Right lobe of liver (tissue), 6 donors: ENCODE data around the gene MMP25. TPM values are rescaled to one million over a fixed set of nuclear protein-coding genes. Genes with fewer than 3 reads are reported as not detected.

ENCODE experiments used
- ATAC-seq, 4 donors: fragments of 200-7000 bp; cut with Tn5 transposase; one replicate each; pipeline ENCODE4 v1.9.1; 2020; ENCODE audit warnings: mild to moderate bottlenecking in 4 of 4, moderate library complexity in 4 of 4
- DNase-seq, 3 donors: peaks; one replicate each; pipeline ENCODE4 v3.0.0-alpha.2; 2020
- H3K27ac ChIP-seq, 3 donors: fragments of 200-600 bp; one replicate each; pipeline ENCODE4 v1.8.0; 2022
- H3K27me3 ChIP-seq, 2 donors: fragments of 200-600 bp; one replicate each; pipeline ENCODE4 v1.8.0; 2022
- H3K36me3 ChIP-seq, 4 donors: fragments of 200-600 bp; sonication (generic) in 1 of 4; one replicate each; pipeline versions ENCODE4 v1.5.1 to v1.8.0; 2017 to 2022; ENCODE audit warnings: control low read depth in 1 of 4
- H3K4me1 ChIP-seq, 4 donors: fragments of 200-600 bp; sonication (generic) in 1 of 4; one replicate each; pipeline versions ENCODE4 v1.5.1 to v1.8.0; 2017 to 2022; ENCODE audit warnings: control low read depth in 1 of 4
- H3K4me3 ChIP-seq, 3 donors: fragments of 200-600 bp; one replicate each; pipeline ENCODE4 v1.8.0; 2022
- H3K9me3 ChIP-seq, 4 donors: fragments of 200-600 bp; sonication (generic) in 1 of 4; one replicate each; pipeline versions ENCODE4 v1.5.1 to v1.8.0; 2017 to 2022; ENCODE audit warnings: control low read depth in 1 of 4
- CTCF ChIP-seq, 4 donors: fragments of 200-600 bp in 3 of 4; fragments of 450-650 bp in 1 of 4; IDR thresholded peaks; one replicate each; pipeline versions ENCODE4 v1.5.1 to v1.8.0; 2016 to 2022; ENCODE audit warnings: antibody characterized with exemption in 4 of 4, mild to moderate bottlenecking in 2 of 4
- POLR2A ChIP-seq: fragments of 450-650 bp; IDR thresholded peaks from one replicate; pipeline ENCODE4 v1.6.1; 2017; ENCODE audit warnings: antibody characterized with exemption, mild to moderate bottlenecking
- WGBS: methylation state at CpG from one replicate; pipeline ENCODE4 v1.1.6; 2018; ENCODE audit warnings: low coverage, low lambda C conversion rate; ENCODE audit not compliant: insufficient coverage; ENCODE audit errors: missing lambda C conversion rate; 5-methylcytosine and 5-hydroxymethylcytosine counted together
- intact Hi-C, 2 donors: fragments of 100-400 bp; cut with DNase I; formaldehyde crosslinking; loops; one replicate each; pipeline versions ENCODE4 v1.11.2 to v1.14.1; 2022
- total RNA-seq, 6 experiments: library from RNA; depleted of rRNA in 2 of 6; stranded (reverse); fragments of >200 nt in 2 of 6; fragmentation: NEBNext Ultra II Directional in 3 of 6; extraction: Animal tissue kit (Norgen Biotek cat#: 25700) in 3 of 6; gene quantifications; one replicate each; pipeline versions ENCODE4 v1.1.0 to v1.2.4, GENCODE V29; 2016 to 2023
- donor health status: DM: no; HTN: yes; CAD: no.
- donor health status: DM: no; HTN: no; CAD: no.
- donor health status: DM: no; HTN: no; CAD: no.
- donor health status: DM: no; HTN: yes; CAD: no.
- donor health status: DM: no; HTN: yes; CAD: no.

MMP25 gene
- total RNA-seq, 6 experiments from 2014 or later = 1.3 to 2.0 (median 1.6) TPM

- Histone ChIP-seq H3K4me1 (peaks cover 0 to 8% (median 0%) of the 10 kb centered on the region in 4 donors), H3K4me3 (no peak overlapping the region), H3K27ac (no peak overlapping the region), H3K27me3 (peaks cover 0 to 4% of the 10 kb centered on the region in 2 donors), H3K9me3 (no peaks in the 10 kb centered on the region), H3K36me3 (peaks cover 0 to 6% (median 0%) of the 10 kb centered on the region in 4 donors)
- intact Hi-C loops = no loop called here
- TF ChIP-seq POLR2A = no peak
- TF ChIP-seq CTCF (IDR thresholded peaks at IDR 0.05) = no peak
- WGBS = 58% methylated on average over 7 of the region's 33 CpGs
- DNase-seq (no peak), ATAC-seq (no peak)
These were observed 15.8 kb upstream of the MMP25 start for GRCh38 chr16:3030222-3031212.

GRCh38 chr16:3032624-3033023 is 13.7 kb upstream of the MMP25 start:
- H3K9me3 ChIP-seq = no peaks in the 10 kb centered on the region
- 21% methylated on average over 7 of the region's 7 CpGs for WGBS
- no peaks in the 10 kb centered on the region for H3K36me3 ChIP-seq
- ATAC-seq = no peak
- intact Hi-C loops = no loop called here
- H3K27me3 ChIP-seq = peaks cover 0 to 14% of the 10 kb centered on the region in 2 donors
- TF ChIP-seq POLR2A = no peak
- no peak for TF ChIP-seq CTCF (IDR thresholded peaks at IDR 0.05)
- no peak overlapping the region for H3K27ac ChIP-seq
- no peak for DNase-seq
- H3K4me3 ChIP-seq = no peak overlapping the region
- peaks cover 0 to 11% (median 0%) of the 10 kb centered on the region in 4 donors for H3K4me1 ChIP-seq

GRCh38 chr16:3035289-3035971 is 10.9 kb upstream of the MMP25 start:
- TF ChIP-seq POLR2A (no peak), CTCF (IDR thresholded peaks at IDR 0.05) (no peak)
- Histone ChIP-seq H3K27me3 (peaks cover 0 to 15% of the 10 kb centered on the region in 2 donors), H3K4me3 (no peak overlapping the region), H3K27ac (no peak overlapping the region), H3K36me3 (no peaks in the 10 kb centered on the region), H3K4me1 (peaks cover 0 to 3% (median 0%) of the 10 kb centered on the region in 4 donors), H3K9me3 (no peaks in the 10 kb centered on the region)
- DNase-seq (no peak), ATAC-seq (no peak)
- intact Hi-C loops = no loop called here
- WGBS = 27% methylated on average over 2 of the region's 19 CpGs

GRCh38 chr16:3035972-3036725 is 10.2 kb upstream of the MMP25 start:
- Histone ChIP-seq H3K4me1 (peaks cover 0 to 3% (median 0%) of the 10 kb centered on the region in 4 donors), H3K9me3 (no peaks in the 10 kb centered on the region), H3K4me3 (no peak overlapping the region), H3K36me3 (no peaks in the 10 kb centered on the region), H3K27ac (no peak overlapping the region), H3K27me3 (peaks cover 0 to 15% of the 10 kb centered on the region in 2 donors)
- DNase-seq = no peak
- 2% methylated on average over 7 of the region's 40 CpGs for WGBS
- intact Hi-C loops = no loop called here
- TF ChIP-seq CTCF (IDR thresholded peaks at IDR 0.05) (no peak), POLR2A (no peak)
- ATAC-seq = peak in 2 of 4 donors; percentile 5 to 29
